ENCODE data around the gene GSTO2. TPM values are rescaled to one million over a fixed set of nuclear protein-coding genes. Genes with fewer than 3 reads are reported as not detected.

The GSTO2 gene
- total and polyA plus RNA-seq, 12 donors, result 0.25 to 1.6 (median 0.94) TPM

GRCh38 chr10:104251443-104251842, 17.5 kb upstream of the GSTO2 start:
- TF ChIP-seq, protein P1, sequence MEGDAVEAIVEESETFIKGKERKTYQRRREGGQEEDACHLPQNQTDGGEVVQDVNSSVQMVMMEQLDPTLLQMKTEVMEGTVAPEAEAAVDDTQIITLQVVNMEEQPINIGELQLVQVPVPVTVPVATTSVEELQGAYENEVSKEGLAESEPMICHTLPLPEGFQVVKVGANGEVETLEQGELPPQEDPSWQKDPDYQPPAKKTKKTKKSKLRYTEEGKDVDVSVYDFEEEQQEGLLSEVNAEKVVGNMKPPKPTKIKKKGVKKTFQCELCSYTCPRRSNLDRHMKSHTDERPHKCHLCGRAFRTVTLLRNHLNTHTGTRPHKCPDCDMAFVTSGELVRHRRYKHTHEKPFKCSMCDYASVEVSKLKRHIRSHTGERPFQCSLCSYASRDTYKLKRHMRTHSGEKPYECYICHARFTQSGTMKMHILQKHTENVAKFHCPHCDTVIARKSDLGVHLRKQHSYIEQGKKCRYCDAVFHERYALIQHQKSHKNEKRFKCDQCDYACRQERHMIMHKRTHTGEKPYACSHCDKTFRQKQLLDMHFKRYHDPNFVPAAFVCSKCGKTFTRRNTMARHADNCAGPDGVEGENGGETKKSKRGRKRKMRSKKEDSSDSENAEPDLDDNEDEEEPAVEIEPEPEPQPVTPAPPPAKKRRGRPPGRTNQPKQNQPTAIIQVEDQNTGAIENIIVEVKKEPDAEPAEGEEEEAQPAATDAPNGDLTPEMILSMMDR (IDR thresholded peaks at IDR 0.05), result no peak
- 90 to 94% methylated on average over 6 of the region's 6 CpGs for WGBS, 2 donors

DNA sequence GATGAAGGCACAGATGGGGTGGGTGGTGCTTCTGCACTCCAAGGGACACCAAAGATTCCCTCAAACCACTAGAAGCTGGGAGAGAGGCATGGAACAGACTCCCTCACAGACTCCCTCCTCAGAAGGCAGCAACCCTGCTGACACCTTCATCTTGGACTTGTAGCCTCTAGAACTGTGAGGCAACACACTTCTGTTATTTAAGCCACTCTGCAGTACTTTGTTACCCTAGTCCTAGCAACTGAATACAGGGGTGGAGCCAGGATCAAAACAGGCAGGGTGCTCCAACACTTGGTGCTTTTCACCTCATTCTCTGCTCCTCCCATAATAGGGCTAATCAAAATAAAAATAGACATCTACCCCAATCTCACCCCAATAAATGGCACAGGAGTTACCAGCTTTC, 16.6 kb upstream of the GSTO2 start:
- TF ChIP-seq, protein P1 (IDR thresholded peaks at IDR 0.05), result no peak
- H3K27ac ChIP-seq, result no peak overlapping the region
- no peak overlapping the region for H3K4me3 ChIP-seq
- H3K27me3 ChIP-seq, result no peaks in the 10 kb centered on the region
- no peak for ATAC-seq
- H3K9me3 ChIP-seq, result peaks cover 0 to 1% (median 0%) of the 10 kb centered on the region in 11 donors
- DNase-seq, result no peak
- H3K36me3 ChIP-seq, result peaks cover 0 to 11% (median 0%) of the 10 kb centered on the region in 9 donors
- intact Hi-C loops (cut with DNase I), result loop anchor here in 3 of 10 donors (5.0 to 10.0 kb wide), 2 partner anchors 128 to 130 kb away; partner anchors contain the start of gene SFR1 (in 3 of the 3)
- peaks cover 8 to 35% (median 18%) of the 10 kb centered on the region in 9 donors for H3K4me1 ChIP-seq

More at GRCh38 chr10:104251443-104251842, 17.5 kb upstream of the GSTO2 start:
- H3K27ac ChIP-seq, result no peak overlapping the region
- H3K4me3 ChIP-seq, result no peak overlapping the region
- DNase-seq (no peak), ATAC-seq (no peak)
- H3K27me3 ChIP-seq, result no peaks in the 10 kb centered on the region
- peaks cover 3 to 30% (median 9%) of the 10 kb centered on the region in 9 donors for H3K4me1 ChIP-seq
- H3K36me3 ChIP-seq, result peaks cover 0 to 2% (median 0%) of the 10 kb centered on the region in 9 donors
- peaks cover 0 to 6% (median 0%) of the 10 kb centered on the region in 11 donors for H3K9me3 ChIP-seq
- intact Hi-C loops (cut with DNase I), result loop anchor here in 3 of 10 donors (5.0 to 10.0 kb wide), 2 partner anchors 127 to 129 kb away; partner anchors contain the start of gene SFR1 (in 3 of the 3)

GRCh38 chr10:104253106-104253505, 15.9 kb upstream of the GSTO2 start:
- H3K9me3 ChIP-seq, result no peaks in the 10 kb centered on the region
- no peak overlapping the region for H3K4me3 ChIP-seq
- DNase-seq (no peak), ATAC-seq (no peak)
- no peaks in the 10 kb centered on the region for H3K27me3 ChIP-seq
- peaks cover 0 to 19% (median 2%) of the 10 kb centered on the region in 9 donors for H3K36me3 ChIP-seq
- TF ChIP-seq, protein P1 (IDR thresholded peaks at IDR 0.05), result no peak
- H3K4me1 ChIP-seq, result peaks cover 8 to 35% (median 26%) of the 10 kb centered on the region in 9 donors
- intact Hi-C loops (cut with DNase I), result loop anchor here in 3 of 10 donors (5.0 to 10.0 kb wide), 2 partner anchors 128 to 131 kb away; partner anchors contain the start of gene SFR1 (in 3 of the 3)
- H3K27ac ChIP-seq, result no peak overlapping the region
- 91 to 94% methylated on average over 2 of the region's 2 CpGs for WGBS, 2 donors

- peaks cover 0 to 26% (median 7%) of the 10 kb centered on the region in 9 donors for H3K36me3 ChIP-seq
- no peaks in the 10 kb centered on the region for H3K27me3 ChIP-seq
- peak overlapping the region; percentile 96 to 100 (median 99) for H3K27ac ChIP-seq
- no peaks in the 10 kb centered on the region for H3K9me3 ChIP-seq
- TF ChIP-seq, protein P1 (IDR thresholded peaks at IDR 0.05), result no peak
- WGBS, 2 donors, result 85% methylated on average over 10 of the region's 10 CpGs
- DNase-seq, result no peak
- intact Hi-C loops (cut with DNase I), result loop anchor here in 3 of 10 donors (5.0 to 10.0 kb wide), 2 partner anchors 129 to 132 kb away; partner anchors contain the start of gene SFR1 (in 3 of the 3)
- ATAC-seq, result no peak
- H3K4me1 ChIP-seq, result peaks cover 8 to 42% (median 31%) of the 10 kb centered on the region in 9 donors
- H3K4me3 ChIP-seq, result peak overlapping the region in 9 of 10 donors; percentile 88 to 99 (median 92)
These were observed 15.2 kb upstream of the GSTO2 start for GRCh38 chr10:104253606-104254410.
